ENCODE data around the gene ERC1. TPM values are rescaled to one million over a fixed set of nuclear protein-coding genes. Genes with fewer than 3 reads are reported as not detected.

The ERC1 gene
- total RNA-seq, 1 experiment from 2014 or later = 31.5 TPM

GRCh38 chr12:1282670-1283315 lies 291.8 kb downstream of the ERC1 start:
- no peak for DNase-seq

GRCh38 chr12:1283316-1283715 lies 292.3 kb downstream of the ERC1 start:
- H3K36me3 ChIP-seq = no peaks in the 10 kb centered on the region
- H3K4me1 ChIP-seq = no peaks in the 10 kb centered on the region
- H3K4me3 ChIP-seq = no peak overlapping the region
- no peaks in the 10 kb centered on the region for H3K27me3 ChIP-seq
- H3K27ac ChIP-seq = no peak overlapping the region
- DNase-seq = no peak
- H3K9me3 ChIP-seq (replicated peaks) = no peaks in the 10 kb centered on the region

More at GRCh38 chr12:1282670-1283315, 291.8 kb downstream of the ERC1 start:
- Histone ChIP-seq H3K9me3 (replicated peaks) (no peaks in the 10 kb centered on the region), H3K27me3 (no peaks in the 10 kb centered on the region), H3K4me3 (no peak overlapping the region), H3K36me3 (no peaks in the 10 kb centered on the region), H3K27ac (no peak overlapping the region), H3K4me1 (no peaks in the 10 kb centered on the region)

- DNase-seq = no peak
- H3K9me3 ChIP-seq (replicated peaks) = no peaks in the 10 kb centered on the region
- no peak overlapping the region for H3K27ac ChIP-seq
- H3K27me3 ChIP-seq = no peaks in the 10 kb centered on the region
- no peaks in the 10 kb centered on the region for H3K36me3 ChIP-seq
- no peaks in the 10 kb centered on the region for H3K4me1 ChIP-seq
- H3K4me3 ChIP-seq = no peak overlapping the region
Observed at GRCh38 chr12:1284611-1285010, 293.6 kb downstream of the ERC1 start.

DNA sequence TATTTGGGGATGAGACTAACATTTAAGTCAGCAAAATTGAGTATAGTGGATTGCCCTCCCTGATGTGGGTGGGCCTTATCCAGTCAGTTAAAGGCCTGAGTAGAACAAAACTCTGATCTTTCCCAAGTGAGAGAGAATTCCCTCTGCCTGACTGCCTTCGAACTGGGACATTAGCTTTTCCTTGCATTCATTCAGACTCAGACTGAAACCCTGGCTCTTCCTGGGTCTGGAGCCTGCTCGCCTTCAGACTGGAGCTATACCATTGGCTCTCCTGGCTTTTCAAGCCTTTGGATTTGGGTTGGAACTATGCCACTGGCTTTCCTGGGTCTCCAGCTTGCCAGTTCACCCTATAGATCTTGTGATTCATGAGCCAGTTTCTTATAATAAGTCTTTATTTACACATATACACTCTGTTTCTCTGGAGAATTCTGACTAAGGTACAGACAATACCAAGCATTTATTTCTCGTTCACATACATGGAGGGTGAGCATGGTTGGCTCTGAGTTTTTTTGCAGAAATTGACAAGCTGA lies 296.5 kb downstream of the ERC1 start:
- no peaks in the 10 kb centered on the region for H3K9me3 ChIP-seq (replicated peaks)
- no peaks in the 10 kb centered on the region for H3K4me1 ChIP-seq
- no peak for DNase-seq
- peaks cover 3% of the 10 kb centered on the region for H3K36me3 ChIP-seq
- no peak overlapping the region for H3K27ac ChIP-seq
- H3K4me3 ChIP-seq = no peak overlapping the region
- H3K27me3 ChIP-seq = no peaks in the 10 kb centered on the region

DNA sequence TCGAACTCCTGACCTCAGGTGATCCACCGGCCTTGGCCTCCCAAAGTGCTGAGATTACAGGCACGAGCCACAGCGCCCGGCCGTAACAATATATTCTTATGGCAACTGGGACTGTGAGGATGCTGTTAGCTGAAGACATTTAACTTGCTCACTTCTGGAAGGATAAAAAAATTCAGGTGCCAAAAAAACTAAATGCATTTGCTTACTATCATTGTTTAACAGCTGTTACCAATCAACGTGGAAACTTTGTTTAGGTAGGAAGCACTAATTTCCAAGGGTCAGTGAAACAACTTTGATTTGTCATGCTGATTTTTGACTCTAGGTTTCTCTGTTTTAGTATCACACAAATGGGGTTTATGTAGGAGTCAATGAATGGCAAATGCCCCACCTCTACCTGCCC lies 297.3 kb downstream of the ERC1 start:
- H3K27ac ChIP-seq = no peak overlapping the region
- no peak for DNase-seq
- H3K4me3 ChIP-seq = no peak overlapping the region
- H3K27me3 ChIP-seq = no peaks in the 10 kb centered on the region
- H3K4me1 ChIP-seq = no peaks in the 10 kb centered on the region
- H3K36me3 ChIP-seq = peaks cover 4% of the 10 kb centered on the region
- H3K9me3 ChIP-seq (replicated peaks) = no peaks in the 10 kb centered on the region

- no peaks in the 10 kb centered on the region for H3K9me3 ChIP-seq (replicated peaks)
- DNase-seq = no peak
- no peaks in the 10 kb centered on the region for H3K4me1 ChIP-seq
- H3K27me3 ChIP-seq = no peaks in the 10 kb centered on the region
- H3K36me3 ChIP-seq = peaks cover 7% of the 10 kb centered on the region
- H3K4me3 ChIP-seq = no peak overlapping the region
- H3K27ac ChIP-seq = no peak overlapping the region
Observed at GRCh38 chr12:1289371-1290155, 298.5 kb downstream of the ERC1 start.

- Histone ChIP-seq H3K27me3 (no peaks in the 10 kb centered on the region), H3K36me3 (peaks cover 14% of the 10 kb centered on the region), H3K27ac (no peak overlapping the region), H3K4me3 (no peak overlapping the region), H3K4me1 (no peaks in the 10 kb centered on the region), H3K9me3 (replicated peaks) (no peaks in the 10 kb centered on the region)
- no peak for DNase-seq
Observed at GRCh38 chr12:1290716-1291115, 299.7 kb downstream of the ERC1 start.

- H3K27me3 ChIP-seq = no peaks in the 10 kb centered on the region
- DNase-seq = no peak
- H3K36me3 ChIP-seq = peaks cover 17% of the 10 kb centered on the region
- 0 out of 2 replicates have a peak, but pooled peaks cover 2% of the 10 kb centered on the region for H3K9me3 ChIP-seq (replicated peaks)
- no peak overlapping the region for H3K4me3 ChIP-seq
- H3K27ac ChIP-seq = no peak overlapping the region
- H3K4me1 ChIP-seq = no peaks in the 10 kb centered on the region
Observed at GRCh38 chr12:1291601-1292332, 300.7 kb downstream of the ERC1 start.

DNA sequence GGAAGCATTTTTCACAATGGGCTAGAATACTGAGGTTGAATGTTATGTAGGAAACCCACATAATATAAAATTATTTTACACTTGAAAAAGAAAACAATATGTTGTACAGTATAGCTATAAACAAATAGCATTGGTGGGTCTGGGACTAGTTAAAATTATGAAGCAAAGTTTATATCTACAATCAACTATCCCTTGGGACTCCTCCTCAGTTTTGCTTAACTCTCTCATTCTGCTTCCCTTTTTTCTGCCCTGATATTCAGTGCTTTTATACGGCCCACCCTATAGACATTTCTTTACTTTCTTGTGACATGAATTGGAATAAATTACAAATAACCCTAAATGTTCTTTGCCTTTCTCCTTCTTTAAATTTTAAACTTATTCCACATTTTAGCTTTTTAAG lies 302.9 kb downstream of the ERC1 start:
- Histone ChIP-seq H3K4me1 (no peaks in the 10 kb centered on the region), H3K36me3 (peaks cover 21% of the 10 kb centered on the region), H3K9me3 (replicated peaks) (0 out of 2 replicates have a peak, but pooled peaks cover 3% of the 10 kb centered on the region), H3K4me3 (no peak overlapping the region), H3K27me3 (no peaks in the 10 kb centered on the region), H3K27ac (no peak overlapping the region)
- DNase-seq = no peak

DNA sequence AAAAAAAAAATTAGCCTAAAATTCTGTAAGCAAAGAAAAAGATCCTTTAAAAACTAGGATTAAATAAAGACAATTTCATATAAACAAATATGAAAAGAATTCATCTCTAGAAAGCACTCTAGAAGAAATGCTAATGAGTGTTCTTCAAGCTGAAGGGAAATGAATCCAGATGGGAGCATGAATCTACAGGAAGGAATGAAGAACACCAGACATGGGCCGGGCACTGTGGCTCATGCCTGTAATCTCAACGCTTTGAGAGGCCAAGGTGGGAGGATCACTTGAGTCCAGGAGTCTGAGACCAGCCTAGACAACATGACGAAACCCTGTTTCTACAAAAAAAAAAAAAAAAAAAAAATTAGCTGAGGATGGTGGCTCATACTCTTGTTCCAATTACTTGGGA lies 306.2 kb downstream of the ERC1 start:
- 0 out of 2 replicates have a peak, but pooled peaks cover 3% of the 10 kb centered on the region for H3K9me3 ChIP-seq (replicated peaks)
- no peaks in the 10 kb centered on the region for H3K4me1 ChIP-seq
- DNase-seq = no peak
- no peaks in the 10 kb centered on the region for H3K27me3 ChIP-seq
- no peak overlapping the region for H3K27ac ChIP-seq
- no peak overlapping the region for H3K4me3 ChIP-seq
- peaks cover 23% of the 10 kb centered on the region for H3K36me3 ChIP-seq

- Histone ChIP-seq H3K36me3 (peaks cover 19% of the 10 kb centered on the region), H3K9me3 (replicated peaks) (0 out of 2 replicates have a peak, but pooled peaks cover 3% of the 10 kb centered on the region), H3K4me3 (no peak overlapping the region), H3K27me3 (no peaks in the 10 kb centered on the region), H3K4me1 (no peaks in the 10 kb centered on the region), H3K27ac (no peak overlapping the region)
- DNase-seq = no peak
Observed at GRCh38 chr12:1297639-1298175, 306.7 kb downstream of the ERC1 start.

DNA sequence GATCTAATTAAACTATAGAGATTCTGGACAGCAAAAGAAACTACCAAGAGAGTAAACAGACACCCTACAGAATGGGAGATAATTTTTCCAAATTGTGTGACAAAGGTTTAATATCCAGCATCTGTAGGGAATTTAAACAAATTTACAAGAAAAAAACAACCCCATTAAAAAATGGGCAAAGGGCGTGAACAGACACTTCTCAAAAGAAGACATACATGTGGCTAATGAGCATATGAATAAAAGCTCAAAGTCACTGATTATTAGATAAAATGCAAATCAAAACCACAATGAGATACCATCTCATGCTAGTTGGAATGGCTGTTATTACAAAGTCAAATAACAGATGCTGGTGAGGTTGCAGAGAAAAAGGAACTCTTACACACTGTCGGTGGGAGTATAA lies 309.4 kb downstream of the ERC1 start:
- peaks cover 8% of the 10 kb centered on the region for H3K36me3 ChIP-seq
- no peak overlapping the region for H3K4me3 ChIP-seq
- no peak overlapping the region for H3K27ac ChIP-seq
- H3K4me1 ChIP-seq = no peaks in the 10 kb centered on the region
- 0 out of 2 replicates have a peak, but pooled peaks cover 3% of the 10 kb centered on the region for H3K9me3 ChIP-seq (replicated peaks)
- DNase-seq = no peak
- H3K27me3 ChIP-seq = no peaks in the 10 kb centered on the region

GRCh38 chr12:1302201-1302870 lies 311.3 kb downstream of the ERC1 start:
- Histone ChIP-seq H3K36me3 (peaks cover 5% of the 10 kb centered on the region), H3K4me1 (no peaks in the 10 kb centered on the region), H3K27me3 (no peaks in the 10 kb centered on the region), H3K4me3 (no peak overlapping the region), H3K27ac (no peak overlapping the region), H3K9me3 (replicated peaks) (no peaks in the 10 kb centered on the region)
- DNase-seq = no peak

DNA sequence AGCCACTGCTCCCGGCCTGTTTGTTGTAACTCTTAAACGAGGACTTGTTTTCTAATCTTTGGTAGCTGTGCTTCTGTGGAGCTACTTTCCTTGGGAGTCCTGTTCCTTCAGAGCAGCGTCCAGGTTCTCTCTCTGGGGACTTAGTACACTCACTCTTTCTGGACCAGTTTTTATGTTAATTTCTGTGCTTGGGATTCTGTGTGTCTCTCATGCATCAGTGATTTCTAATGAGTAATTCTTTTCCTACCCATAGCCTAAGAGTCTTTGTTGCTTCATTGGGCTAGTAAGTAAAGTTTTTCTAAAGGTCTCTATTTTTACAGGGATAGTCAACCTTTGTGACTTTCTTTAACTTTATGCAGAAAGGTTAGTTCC lies 314.0 kb downstream of the ERC1 start:
- H3K27ac ChIP-seq = no peak overlapping the region

More for the DNA sequence above, 314.0 kb downstream of the ERC1 start:
- Histone ChIP-seq H3K36me3 (no peaks in the 10 kb centered on the region; the same call in 1 of the 2 replicates), H3K9me3 (replicated peaks) (no peaks in the 10 kb centered on the region), H3K4me3 (no peak overlapping the region), H3K4me1 (no peaks in the 10 kb centered on the region), H3K27me3 (no peaks in the 10 kb centered on the region)
- DNase-seq = no peak
